ENCODE results near the gene PPP1R15B.

Gene PPP1R15B

GRCh38 chr1:204408074-204408507 is 3.5 kb downstream of the PPP1R15B start:
- no peak for TF ChIP-seq CTCF (conservative IDR thresholded peaks at IDR 0.05; ENCODE audit: low read length)
- H3K4me3 ChIP-seq (ENCODE audit: low read length): peak overlapping the region; percentile 100
- DNase-seq (ENCODE audit: low read depth): peak; percentile 73

- no peak for TF ChIP-seq CTCF (conservative IDR thresholded peaks at IDR 0.05; ENCODE audit: low read length)
- peak; percentile 15 for DNase-seq (ENCODE audit: low read depth)
- H3K4me3 ChIP-seq (ENCODE audit: low read length): peak overlapping the region; percentile 100
Measured at GRCh38 chr1:204407295-204407971, 4.2 kb downstream of the PPP1R15B start.

- H3K4me3 ChIP-seq (ENCODE audit: low read length): peak overlapping the region; percentile 100
Measured at GRCh38 chr1:204406621-204407020, 5.0 kb downstream of the PPP1R15B start.

GRCh38 chr1:204405988-204406387 is 5.6 kb downstream of the PPP1R15B start:
- peak overlapping the region; percentile 15 for H3K4me3 ChIP-seq (ENCODE audit: low read length)
- no peak for TF ChIP-seq CTCF (conservative IDR thresholded peaks at IDR 0.05; ENCODE audit: low read length)
- no peak for DNase-seq (ENCODE audit: low read depth)

More at GRCh38 chr1:204406621-204407020, 5.0 kb downstream of the PPP1R15B start:
- no peak for DNase-seq (ENCODE audit: low read depth)
- TF ChIP-seq CTCF (conservative IDR thresholded peaks at IDR 0.05; ENCODE audit: low read length): no peak

GRCh38 chr1:204404629-204405028 is 7.0 kb downstream of the PPP1R15B start:
- TF ChIP-seq CTCF (conservative IDR thresholded peaks at IDR 0.05; ENCODE audit: low read length): no peak
- no peak overlapping the region for H3K4me3 ChIP-seq (ENCODE audit: low read length)
- no peak for DNase-seq (ENCODE audit: low read depth)

GRCh38 chr1:204402391-204402790 is 9.2 kb downstream of the PPP1R15B start:
- no peak for DNase-seq (ENCODE audit: low read depth)
- no peak for TF ChIP-seq CTCF (conservative IDR thresholded peaks at IDR 0.05; ENCODE audit: low read length)
- H3K4me3 ChIP-seq (ENCODE audit: low read length): no peak overlapping the region

- no peak for TF ChIP-seq CTCF (conservative IDR thresholded peaks at IDR 0.05; ENCODE audit: low read length)
- no peak for DNase-seq (ENCODE audit: low read depth)
- no peak overlapping the region for H3K4me3 ChIP-seq (ENCODE audit: low read length)
Measured at GRCh38 chr1:204401730-204402129, 9.9 kb downstream of the PPP1R15B start.
